Keratinocyte (primary cell): ENCODE results near the gene ATG9B. TPM values are rescaled to one million over a fixed set of nuclear protein-coding genes. Genes with fewer than 3 reads are reported as not detected.

Experiments
- DNase-seq: peaks from one replicate; pipeline ENCODE4 v3.0.0-alpha.2; 2011; ENCODE audit warnings: low read depth, missing footprints, low spot score
- FAIRE-seq: peaks from 2 replicates; lab custom pipeline; 2011; peaks lifted over from hg19 to GRCh38; lab: Jason Lieb, UNC
- H2AFZ ChIP-seq: 2 replicates; pipeline ENCODE4 v1.6.0; 2012; ENCODE audit warnings: low read length, control low read depth, inconsistent platforms; ENCODE audit not compliant: control insufficient read depth
- H3K27ac ChIP-seq: 2 replicates; pipeline ENCODE4 v1.5.1; 2011; ENCODE audit warnings: low read length; ENCODE audit not compliant: control insufficient read depth, insufficient read depth
- H3K27me3 ChIP-seq: 3 replicates; pipeline ENCODE4 v1.6.0; 2011; ENCODE audit warnings: low read length; ENCODE audit not compliant: control insufficient read depth, insufficient read depth; ENCODE audit errors: extremely low read depth
- H3K36me3 ChIP-seq, 2 experiments: 2 replicates in 1 of 2; 3 replicates in 1 of 2; pipeline ENCODE4 v1.5.1; 2011; ENCODE audit warnings: low read length in 2 of 2, mild to moderate bottlenecking in 1 of 2; ENCODE audit not compliant: control insufficient read depth in 2 of 2, insufficient read depth in 2 of 2; ENCODE audit errors: extremely low read depth in 1 of 2
- H3K4me1 ChIP-seq: 3 replicates; pipeline ENCODE4 v1.5.1; 2011; ENCODE audit warnings: low read length; ENCODE audit not compliant: control insufficient read depth, insufficient read depth; ENCODE audit errors: extremely low read depth
- H3K4me2 ChIP-seq: 3 replicates; pipeline ENCODE4 v1.6.0; 2011; ENCODE audit warnings: low read depth, low read length; ENCODE audit not compliant: control insufficient read depth, insufficient read depth; ENCODE audit errors: extremely low read depth
- H3K4me3 ChIP-seq, 3 experiments: fragments of 200-600 bp in 1 of 3; sonication (generic) in 1 of 3; 2 replicates in 2 of 3; 3 replicates in 1 of 3; pipeline ENCODE4 v1.5.1; 2011 to 2016; ENCODE audit warnings: low read length in 3 of 3, mild to moderate bottlenecking in 3 of 3, control low read depth in 2 of 3, inconsistent platforms in 1 of 3, low read depth in 1 of 3, mixed read lengths in 1 of 3, mixed run types in 1 of 3, moderate library complexity in 1 of 3; ENCODE audit not compliant: control insufficient read depth in 2 of 3, insufficient read depth in 2 of 3; ENCODE audit errors: extremely low read depth in 1 of 3
- H3K79me2 ChIP-seq: 2 replicates; pipeline ENCODE4 v1.6.0; 2012; ENCODE audit warnings: low read length; ENCODE audit not compliant: control insufficient read depth, insufficient read depth
- H3K9ac ChIP-seq: 3 replicates; pipeline ENCODE4 v1.6.0; 2011; ENCODE audit warnings: low read length; ENCODE audit not compliant: control insufficient read depth, insufficient read depth; ENCODE audit errors: extremely low read depth
- H3K9me1 ChIP-seq: 3 replicates; pipeline ENCODE4 v1.6.0; 2011; ENCODE audit warnings: low read length; ENCODE audit not compliant: control insufficient read depth, insufficient read depth; ENCODE audit errors: extremely low read depth
- H3K9me3 ChIP-seq: 2 replicates; pipeline ENCODE4 v1.5.1; 2012; ENCODE audit warnings: low read depth, low read length; ENCODE audit not compliant: control insufficient read depth
- H4K20me1 ChIP-seq: 3 replicates; pipeline ENCODE4 v1.6.0; 2011; ENCODE audit warnings: low read length; ENCODE audit not compliant: control insufficient read depth, insufficient read depth; ENCODE audit errors: extremely low read depth
- EZH2 ChIP-seq: IDR thresholded peaks from one replicate; pipeline ENCODE4 v1.6.1; 2012; ENCODE audit warnings: inconsistent platforms, mild to moderate bottlenecking, low read length, moderate library complexity
- dilution Hi-C: fragments of 300-500 bp; cut with MboI; formaldehyde crosslinking; loops from one replicate; pipeline ENCODE4 v1.7.0; 2020; ENCODE audit warnings: low sequenced_read_pairs; ENCODE audit not compliant: extremely low pct_ligation_motif_present
- polyA plus RNA-seq, 5 experiments: library from polyadenylated mRNA; depleted of rRNA in 3 of 5; stranded (reverse) in 3 of 5; stranded (forward) in 1 of 5; unstranded in 1 of 5; fragments of >200 nt; gene quantifications; 1 replicate in 1 of 5; 2 replicates in 3 of 5; 3 replicates in 1 of 5; pipeline versions ENCODE4 v1.2.1 to v1.2.3, GENCODE V29; 2011 to 2012; ENCODE audit warnings: missing spikeins in 2 of 5, low read depth in 1 of 5, low replicate concordance in 1 of 5
- TF ChIP-seq, protein P1 (sequence below), 3 experiments: IDR thresholded peaks in 1 of 3; conservative IDR thresholded peaks in 1 of 3; optimal IDR thresholded peaks in 1 of 3; 2 replicates in 2 of 3; 3 replicates in 1 of 3; pipeline versions ENCODE3 to v1.5.1; 2011; ENCODE audit warnings: low read length in 3 of 3, mild to moderate bottlenecking in 3 of 3, moderate library complexity in 2 of 3, control low read depth in 1 of 3, inconsistent platforms in 1 of 3; ENCODE audit not compliant: insufficient read depth in 2 of 3; ENCODE audit errors: extremely low read depth in 1 of 3

Gene ATG9B
- polyA plus RNA-seq, 1 donor (not counting 4 experiments of a cell fraction or from before 2014, with no cell fraction given) = 0.12 TPM

DNA sequence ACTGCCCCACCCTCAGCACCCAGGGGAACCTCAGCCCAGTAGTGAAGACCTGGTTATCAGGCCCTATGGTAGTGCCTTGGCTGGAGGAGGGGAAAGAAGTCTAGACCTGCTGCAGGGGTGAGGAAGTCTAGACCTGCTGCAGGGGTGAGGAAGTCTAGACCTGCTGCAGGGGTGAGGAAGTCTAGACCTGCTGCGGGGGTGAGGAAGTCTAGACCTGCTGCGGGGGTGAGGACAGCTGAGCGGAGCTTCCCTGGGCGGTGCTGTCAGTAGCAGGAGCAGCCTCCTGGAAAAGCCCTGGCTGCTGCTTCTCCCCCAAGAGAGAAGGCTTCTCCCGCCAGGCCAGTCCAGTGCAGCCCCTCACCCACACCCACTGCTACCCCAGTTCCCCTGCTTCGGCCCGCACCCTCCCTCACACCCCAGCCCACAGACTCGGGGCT is 27.2 kb downstream of the ATG9B start:
- Histone ChIP-seq H3K9me3 (no peaks in the 10 kb centered on the region), H3K27ac (no peak overlapping the region), H3K4me3 (no peak overlapping the region), H3K27me3 (no peaks in the 10 kb centered on the region), H4K20me1 (no peaks in the 10 kb centered on the region), H2AFZ (no peak overlapping the region), H3K4me1 (peaks cover 3% of the 10 kb centered on the region), H3K79me2 (no peaks in the 10 kb centered on the region), H3K36me3 (no peaks in the 10 kb centered on the region), H3K9me1 (no peaks in the 10 kb centered on the region), H3K9ac (no peak overlapping the region), H3K4me2 (no peak overlapping the region)
- TF ChIP-seq EZH2 = no peak
- TF ChIP-seq, protein P1, sequence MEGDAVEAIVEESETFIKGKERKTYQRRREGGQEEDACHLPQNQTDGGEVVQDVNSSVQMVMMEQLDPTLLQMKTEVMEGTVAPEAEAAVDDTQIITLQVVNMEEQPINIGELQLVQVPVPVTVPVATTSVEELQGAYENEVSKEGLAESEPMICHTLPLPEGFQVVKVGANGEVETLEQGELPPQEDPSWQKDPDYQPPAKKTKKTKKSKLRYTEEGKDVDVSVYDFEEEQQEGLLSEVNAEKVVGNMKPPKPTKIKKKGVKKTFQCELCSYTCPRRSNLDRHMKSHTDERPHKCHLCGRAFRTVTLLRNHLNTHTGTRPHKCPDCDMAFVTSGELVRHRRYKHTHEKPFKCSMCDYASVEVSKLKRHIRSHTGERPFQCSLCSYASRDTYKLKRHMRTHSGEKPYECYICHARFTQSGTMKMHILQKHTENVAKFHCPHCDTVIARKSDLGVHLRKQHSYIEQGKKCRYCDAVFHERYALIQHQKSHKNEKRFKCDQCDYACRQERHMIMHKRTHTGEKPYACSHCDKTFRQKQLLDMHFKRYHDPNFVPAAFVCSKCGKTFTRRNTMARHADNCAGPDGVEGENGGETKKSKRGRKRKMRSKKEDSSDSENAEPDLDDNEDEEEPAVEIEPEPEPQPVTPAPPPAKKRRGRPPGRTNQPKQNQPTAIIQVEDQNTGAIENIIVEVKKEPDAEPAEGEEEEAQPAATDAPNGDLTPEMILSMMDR (optimal IDR thresholded peaks at IDR 0.05 in 1 of 3, IDR thresholded peaks at IDR 0.05 in 1 of 3, conservative IDR thresholded peaks at IDR 0.05 in 1 of 3; ENCODE audit: extremely low read depth in 1 of 3, insufficient read depth in 2 of 3, low read length in 3 of 3) = no peak
- FAIRE-seq (no peak), DNase-seq (no peak)
- dilution Hi-C loops = no loop called here

- dilution Hi-C loops = no loop called here
- Histone ChIP-seq H3K27me3 (no peaks in the 10 kb centered on the region), H3K79me2 (no peaks in the 10 kb centered on the region), H3K9me1 (no peaks in the 10 kb centered on the region), H3K4me2 (no peak overlapping the region), H2AFZ (no peak overlapping the region), H4K20me1 (no peaks in the 10 kb centered on the region), H3K4me3 (no peak overlapping the region), H3K4me1 (no peaks in the 10 kb centered on the region), H3K9me3 (no peaks in the 10 kb centered on the region), H3K36me3 (no peaks in the 10 kb centered on the region), H3K27ac (no peak overlapping the region), H3K9ac (no peak overlapping the region)
- FAIRE-seq (no peak), DNase-seq (no peak)
- TF ChIP-seq, protein P1 (optimal IDR thresholded peaks at IDR 0.05 in 1 of 3, IDR thresholded peaks at IDR 0.05 in 1 of 3, conservative IDR thresholded peaks at IDR 0.05 in 1 of 3; ENCODE audit: extremely low read depth in 1 of 3, insufficient read depth in 2 of 3, low read length in 3 of 3) = no peak
- TF ChIP-seq EZH2 = no peak
Observed at GRCh38 chr7:150996376-150997074, 27.8 kb downstream of the ATG9B start.
